ENCODE results near the gene ADCY5.

DNA sequence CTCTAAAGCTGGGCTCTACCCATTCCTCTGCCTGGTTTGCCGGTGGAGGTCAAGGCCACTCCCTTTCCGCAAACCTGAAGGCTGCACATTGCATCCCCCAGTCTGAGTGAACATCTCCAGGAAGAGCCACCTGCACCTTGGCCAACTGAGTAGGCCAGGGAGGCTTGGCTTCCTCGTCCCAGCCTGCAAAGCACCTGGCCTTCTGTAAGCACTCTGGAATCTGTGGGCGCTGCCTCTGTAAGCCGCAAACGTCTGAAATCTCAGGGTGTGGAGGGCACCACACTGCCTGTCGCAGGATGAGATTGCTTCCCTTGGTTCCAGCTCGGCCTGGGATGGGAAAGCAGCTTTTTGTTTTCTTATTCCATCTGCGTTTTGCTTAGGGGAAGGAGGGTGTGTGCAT, 165.8 kb downstream of the ADCY5 start:
- TF ChIP-seq, protein P1, sequence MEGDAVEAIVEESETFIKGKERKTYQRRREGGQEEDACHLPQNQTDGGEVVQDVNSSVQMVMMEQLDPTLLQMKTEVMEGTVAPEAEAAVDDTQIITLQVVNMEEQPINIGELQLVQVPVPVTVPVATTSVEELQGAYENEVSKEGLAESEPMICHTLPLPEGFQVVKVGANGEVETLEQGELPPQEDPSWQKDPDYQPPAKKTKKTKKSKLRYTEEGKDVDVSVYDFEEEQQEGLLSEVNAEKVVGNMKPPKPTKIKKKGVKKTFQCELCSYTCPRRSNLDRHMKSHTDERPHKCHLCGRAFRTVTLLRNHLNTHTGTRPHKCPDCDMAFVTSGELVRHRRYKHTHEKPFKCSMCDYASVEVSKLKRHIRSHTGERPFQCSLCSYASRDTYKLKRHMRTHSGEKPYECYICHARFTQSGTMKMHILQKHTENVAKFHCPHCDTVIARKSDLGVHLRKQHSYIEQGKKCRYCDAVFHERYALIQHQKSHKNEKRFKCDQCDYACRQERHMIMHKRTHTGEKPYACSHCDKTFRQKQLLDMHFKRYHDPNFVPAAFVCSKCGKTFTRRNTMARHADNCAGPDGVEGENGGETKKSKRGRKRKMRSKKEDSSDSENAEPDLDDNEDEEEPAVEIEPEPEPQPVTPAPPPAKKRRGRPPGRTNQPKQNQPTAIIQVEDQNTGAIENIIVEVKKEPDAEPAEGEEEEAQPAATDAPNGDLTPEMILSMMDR (IDR thresholded peaks at IDR 0.05; ENCODE audit: poor library complexity), result no peak
- TF ChIP-seq EZH2 (IDR thresholded peaks at IDR 0.05; ENCODE audit: borderline replicate concordance), result no peak
- no peak for TF ChIP-seq EZH2phosphoT487 (IDR thresholded peaks at IDR 0.05; ENCODE audit: low read depth, severe bottlenecking, unreplicated experiment)
